Lung (tissue), 12 donors: ENCODE measurements around the gene COBLL1. TPM values are rescaled to one million over a fixed set of nuclear protein-coding genes. Genes with fewer than 3 reads are reported as not detected.

Source experiments
- ATAC-seq: fragments of 200-7000 bp; cut with Tn5 transposase; one replicate; pipeline ENCODE4 v1.9.1; 2020; ENCODE audit warnings: moderate number of reproducible peaks; ENCODE audit not compliant: insufficient read depth, low FRiP score
- DNase-seq, 3 donors: peaks; one replicate each; pipeline ENCODE4 v3.0.0-alpha.2; 2013 to 2017
- H3K27ac ChIP-seq, 2 donors: one replicate each; pipeline ENCODE4 v1.5.1; 2013; ENCODE audit warnings: mild to moderate bottlenecking in 2 of 2, moderate library complexity in 2 of 2, control low read depth in 1 of 2, inconsistent platforms in 1 of 2, low read depth in 1 of 2, low read length in 1 of 2
- H3K27me3 ChIP-seq, 3 donors: one replicate each; pipeline ENCODE4 v1.5.1; 2013; ENCODE audit warnings: low read length in 2 of 3; ENCODE audit not compliant: control insufficient read depth in 3 of 3, insufficient read depth in 3 of 3
- H3K36me3 ChIP-seq, 4 donors: one replicate each; pipeline ENCODE4 v1.5.1; 2013; ENCODE audit warnings: low read length in 4 of 4, mild to moderate bottlenecking in 1 of 4, moderate library complexity in 1 of 4; ENCODE audit not compliant: control insufficient read depth in 4 of 4, insufficient read depth in 4 of 4
- H3K4me1 ChIP-seq, 5 donors: one replicate each; pipeline ENCODE4 v1.5.1; 2013; ENCODE audit warnings: low read length in 5 of 5, mild to moderate bottlenecking in 2 of 5, moderate library complexity in 1 of 5; ENCODE audit not compliant: control insufficient read depth in 5 of 5, insufficient read depth in 5 of 5
- H3K4me3 ChIP-seq: one replicate; pipeline ENCODE4 v1.5.1; 2013; ENCODE audit warnings: mild to moderate bottlenecking, control low read depth, moderate library complexity
- H3K9ac ChIP-seq, 2 donors: one replicate each; pipeline ENCODE4 v1.5.1; 2013; ENCODE audit warnings: low read length in 2 of 2, control low read depth in 1 of 2; ENCODE audit not compliant: insufficient read depth in 1 of 2
- H3K9me3 ChIP-seq, 4 donors: one replicate each; pipeline ENCODE4 v1.5.1; 2013; ENCODE audit warnings: low read length in 3 of 4, mild to moderate bottlenecking in 1 of 4, moderate library complexity in 1 of 4; ENCODE audit not compliant: control insufficient read depth in 4 of 4, insufficient read depth in 3 of 4
- CTCF ChIP-seq: IDR thresholded peaks from 2 replicates; pipeline ENCODE4 v1.5.1; 2012; ENCODE audit warnings: mild to moderate bottlenecking; ENCODE audit errors: control extremely low read depth, extremely low read depth
- WGBS, 2 donors: extraction: QIAGEN DNeasy Blood & Tissue Kit; methylation state at CpG; one replicate each; pipeline ENCODE4 v1.1.7; 2013; 5-methylcytosine and 5-hydroxymethylcytosine counted together
- polyA plus RNA-seq, 2 donors: library from polyadenylated mRNA; stranded (reverse); fragments of 200-250 nt; gene quantifications; one replicate each; pipeline ENCODE4 v1.2.1, GENCODE V29; 2013
- total RNA-seq, 2 donors: library from RNA; depleted of rRNA in 1 of 2; stranded (reverse); fragments of >200 nt in 1 of 2; gene quantifications; one replicate each; pipeline ENCODE4 v1.2.1, GENCODE V29; 2014 to 2021
- donor health status: control.
- donor health status: control.
- donor health status: Bipolar disorder and iron deficiency.
- donor health status: healthy.
- donor health status: DM: yes; HTN: yes; CAD: no.

Gene COBLL1
- total and polyA plus RNA-seq, 4 donors: 13.0 to 86.5 (median 53.7) TPM

GRCh38 chr2:164722616-164723338, 118.8 kb downstream of the COBLL1 start:
- H3K36me3 ChIP-seq: peaks cover 0 to 5% (median under 1%) of the 10 kb centered on the region in 4 donors
- DNase-seq (no peak), ATAC-seq (no peak)
- peaks cover 0 to 10% (median 0%) of the 10 kb centered on the region in 5 donors for H3K4me1 ChIP-seq
- H3K27me3 ChIP-seq: no peaks in the 10 kb centered on the region
- TF ChIP-seq CTCF: no peak
- H3K4me3 ChIP-seq: no peak overlapping the region
- WGBS, 2 donors: 25 to 42% methylated on average over 2 of the region's 2 CpGs
- H3K9ac ChIP-seq: no peak overlapping the region
- H3K27ac ChIP-seq: no peak overlapping the region
- H3K9me3 ChIP-seq: no peaks in the 10 kb centered on the region

GRCh38 chr2:164721430-164721829, 120.2 kb downstream of the COBLL1 start:
- peaks cover 0 to 5% (median under 1%) of the 10 kb centered on the region in 4 donors for H3K36me3 ChIP-seq
- H3K9me3 ChIP-seq: no peaks in the 10 kb centered on the region
- no peak for ATAC-seq
- H3K27me3 ChIP-seq: no peaks in the 10 kb centered on the region
- no peak overlapping the region for H3K9ac ChIP-seq
- H3K27ac ChIP-seq: no peak overlapping the region
- no peak overlapping the region for H3K4me3 ChIP-seq
- peaks cover 0 to 10% (median 0%) of the 10 kb centered on the region in 5 donors for H3K4me1 ChIP-seq
- 94 to 95% methylated on average over 1 of the region's 1 CpG for WGBS, 2 donors
- no peak for DNase-seq
- no peak for TF ChIP-seq CTCF

DNA sequence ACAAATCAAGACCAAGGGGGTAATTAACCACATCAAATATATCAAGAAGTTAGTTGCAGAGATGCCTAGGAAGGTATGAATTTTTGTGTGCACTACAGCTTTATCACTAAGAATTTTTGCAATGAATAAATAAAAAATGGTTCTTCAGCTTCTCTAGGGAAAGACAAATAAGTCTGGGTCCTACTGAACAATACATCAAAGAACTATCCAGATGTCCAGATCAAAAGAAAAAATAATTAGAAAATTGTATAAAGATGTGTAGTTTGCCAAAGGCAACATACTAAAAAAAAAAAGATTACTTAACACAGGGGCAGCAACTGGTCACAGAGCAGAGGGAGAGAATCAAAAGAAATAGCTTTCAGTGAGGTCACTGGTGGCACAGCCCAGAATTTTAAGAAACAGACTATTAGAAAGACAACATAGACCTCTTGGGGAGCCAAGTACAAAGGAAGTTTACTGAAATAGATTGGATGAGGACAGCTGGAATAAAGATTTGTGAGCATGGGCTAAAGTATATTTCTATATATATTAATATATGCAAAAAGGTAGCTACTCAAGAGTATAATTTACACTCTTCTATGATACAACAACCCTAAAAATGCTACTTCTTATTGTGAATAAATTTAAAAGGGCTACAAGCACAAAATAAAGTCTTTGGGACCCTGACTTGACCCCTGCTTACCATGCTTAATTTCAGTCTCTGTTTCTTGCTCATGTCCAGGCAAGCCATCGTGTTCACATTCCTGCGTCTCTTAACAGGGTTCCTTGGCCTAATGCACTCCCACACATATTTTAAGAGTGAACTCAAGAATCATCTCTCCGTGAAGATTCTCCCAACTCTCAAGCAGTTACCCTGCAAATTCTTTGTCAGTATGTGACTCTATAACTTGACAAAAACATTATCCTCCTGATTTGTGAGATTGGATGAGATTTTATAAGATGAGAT, 121.4 kb downstream of the COBLL1 start:
- no peak overlapping the region for H3K9ac ChIP-seq
- no peak for TF ChIP-seq CTCF
- WGBS, 2 donors: 71 to 85% methylated on average over 3 of the region's 3 CpGs
- H3K36me3 ChIP-seq: peaks cover 0 to 5% (median under 1%) of the 10 kb centered on the region in 4 donors
- ATAC-seq (no peak), DNase-seq (no peak)
- no peaks in the 10 kb centered on the region for H3K9me3 ChIP-seq
- peaks cover 0 to 10% (median 0%) of the 10 kb centered on the region in 5 donors for H3K4me1 ChIP-seq
- no peaks in the 10 kb centered on the region for H3K27me3 ChIP-seq
- no peak overlapping the region for H3K4me3 ChIP-seq
- no peak overlapping the region for H3K27ac ChIP-seq
